NCI-H2171 (cell line): Measurements from ENCODE around the gene BTF3L4.
"Not testable (repeated sequence)": the region's sequence is repeated elsewhere in the genome, so short reads cannot be mapped to it uniquely, and the experiment has no call there.

ENCODE experiments used
- DNase-seq: peaks from one replicate; lab custom pipeline; 2025; lab: John Stamatoyannopoulos, UW

Gene BTF3L4

DNA sequence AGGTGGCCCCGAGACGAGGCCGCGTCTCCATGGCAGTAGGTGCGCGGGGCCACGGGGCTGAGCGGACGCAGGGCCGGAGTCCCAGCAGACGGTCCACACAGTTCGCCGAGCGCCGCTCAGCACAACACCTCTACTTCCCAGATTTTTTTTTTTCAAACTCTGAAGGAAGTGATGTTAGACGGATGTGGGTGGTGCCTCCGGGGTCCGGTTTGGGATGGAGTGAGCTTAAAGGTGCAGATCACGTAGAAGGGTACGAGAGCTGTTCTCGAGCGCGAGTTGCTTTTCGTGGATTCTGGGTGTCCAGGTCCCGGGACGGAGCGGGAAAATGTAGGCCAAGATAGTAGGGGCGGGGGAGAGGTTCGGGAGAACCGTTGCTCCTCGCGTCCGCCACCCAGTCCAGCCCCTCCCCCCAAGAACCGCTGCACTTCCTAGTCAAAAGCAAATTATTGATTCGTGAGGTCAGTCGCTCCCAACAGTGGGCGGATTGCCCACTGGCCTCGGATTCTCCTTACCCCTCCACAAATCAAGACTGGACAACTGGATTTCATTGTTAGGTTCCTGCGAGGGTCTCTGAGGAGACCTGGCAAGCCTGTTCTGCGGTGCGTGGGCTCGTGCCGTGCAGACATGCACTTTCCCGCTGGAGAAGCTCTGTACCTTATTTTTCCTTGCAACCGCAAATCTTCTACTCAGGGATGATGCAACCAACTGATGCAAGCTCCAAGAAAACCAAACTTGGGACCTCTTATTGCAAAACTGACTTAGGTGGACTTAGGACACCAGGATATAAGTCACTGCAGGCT, 829 bp upstream of the BTF3L4 start, which contains the start of gene TXNDC12:
Gene TXNDC12 (minus strand): TSS at position 126 of the 800 bp plus-strand sequence. CDS start 95 bp downstream, at position 31.
- peak; percentile 83 for DNase-seq

DNA sequence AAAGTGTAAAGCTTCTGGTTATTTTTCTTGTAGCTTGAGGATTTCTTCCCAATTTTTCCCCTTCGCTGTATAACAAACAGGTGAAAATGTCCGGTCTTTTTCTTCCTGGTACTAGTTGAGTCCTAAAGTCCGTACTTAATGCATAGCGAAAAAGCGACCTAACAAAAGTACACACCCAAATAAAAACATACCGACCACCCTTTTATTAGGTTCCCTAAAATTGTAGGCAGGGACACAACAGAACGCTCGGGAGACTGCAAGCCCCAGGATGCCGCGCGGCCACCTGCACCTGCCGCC, 281 bp upstream of the BTF3L4 start:
- no peak for DNase-seq

DNA sequence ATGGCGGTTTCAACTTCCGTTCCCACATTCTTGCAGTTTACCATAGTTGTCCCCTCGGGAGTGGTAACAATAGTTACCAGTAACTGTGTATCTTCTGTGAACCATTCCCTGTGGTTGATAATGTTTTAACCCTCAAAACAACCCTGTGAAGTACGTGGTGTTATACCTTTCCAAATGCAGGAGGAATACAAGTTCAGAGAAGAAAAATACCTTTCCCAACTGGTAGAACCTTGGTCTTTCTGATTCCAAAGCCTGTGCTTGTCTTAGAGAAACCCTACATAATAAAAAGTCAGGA, 789 bp downstream of the BTF3L4 start:
- no peak for DNase-seq

DNA sequence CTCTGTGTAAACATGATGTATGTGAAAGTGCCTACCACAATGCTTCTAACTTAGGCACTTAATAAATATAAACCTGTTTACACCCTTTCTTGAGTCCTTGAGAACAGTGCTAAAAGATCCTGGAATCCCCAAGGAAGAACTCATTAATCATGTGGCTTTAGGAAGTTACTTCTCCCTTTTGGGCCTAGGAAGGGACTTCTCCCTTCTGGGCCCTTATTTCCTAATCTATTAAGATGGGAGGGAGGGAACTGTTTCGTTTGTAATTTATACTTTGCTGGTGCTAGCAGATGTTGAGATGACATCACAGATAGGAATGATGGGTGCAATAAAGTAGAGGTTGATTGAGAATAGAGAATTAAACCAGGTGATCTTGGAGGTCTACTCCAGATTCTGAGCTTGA, 1.2 kb downstream of the BTF3L4 start:
- DNase-seq, result no peak

DNA sequence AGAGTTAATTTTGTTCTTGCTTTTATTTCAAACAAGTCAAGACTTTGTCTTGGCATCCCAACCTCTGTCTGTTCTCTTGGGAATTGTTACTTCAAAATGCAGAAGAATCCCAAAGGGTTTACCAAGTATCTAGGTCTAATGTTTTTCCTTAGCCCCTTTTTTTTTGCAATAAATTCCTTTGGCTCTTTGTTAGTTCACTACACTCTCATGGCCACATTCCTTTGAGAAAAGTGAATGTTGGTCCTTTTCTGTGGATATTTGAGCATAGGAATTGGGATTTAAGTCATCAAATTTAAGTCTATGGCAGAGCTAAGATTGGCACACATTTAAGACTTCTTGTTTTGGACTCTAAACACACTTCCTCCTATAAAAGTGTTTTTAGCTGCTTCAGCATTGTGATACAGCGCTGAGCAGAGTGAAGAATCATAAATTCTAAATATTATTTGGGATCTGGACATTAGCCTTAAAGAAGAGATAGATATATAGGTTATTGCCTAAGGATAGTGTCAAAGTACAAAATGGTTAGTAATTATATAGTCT, 1.9 kb downstream of the BTF3L4 start:
- no peak for DNase-seq

DNA sequence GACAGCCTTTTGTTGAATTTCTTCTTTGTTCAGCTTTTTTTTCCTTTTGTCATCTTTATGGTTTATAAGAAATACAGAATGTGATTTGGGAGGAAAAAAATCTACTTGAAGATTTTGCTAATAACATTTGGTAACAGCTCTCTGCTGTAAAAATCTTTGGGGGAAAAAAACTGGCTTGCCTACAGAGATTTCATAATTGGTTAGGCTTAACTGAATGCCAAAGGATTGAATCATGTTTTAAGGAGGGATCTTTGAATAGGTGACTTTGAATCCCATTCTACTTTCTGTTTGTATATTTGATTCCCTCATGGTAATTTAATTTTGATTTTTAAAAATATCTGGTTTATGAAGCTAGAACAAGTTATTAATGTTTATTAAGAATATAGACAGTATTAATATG, 3.2 kb downstream of the BTF3L4 start:
- no peak for DNase-seq

DNA sequence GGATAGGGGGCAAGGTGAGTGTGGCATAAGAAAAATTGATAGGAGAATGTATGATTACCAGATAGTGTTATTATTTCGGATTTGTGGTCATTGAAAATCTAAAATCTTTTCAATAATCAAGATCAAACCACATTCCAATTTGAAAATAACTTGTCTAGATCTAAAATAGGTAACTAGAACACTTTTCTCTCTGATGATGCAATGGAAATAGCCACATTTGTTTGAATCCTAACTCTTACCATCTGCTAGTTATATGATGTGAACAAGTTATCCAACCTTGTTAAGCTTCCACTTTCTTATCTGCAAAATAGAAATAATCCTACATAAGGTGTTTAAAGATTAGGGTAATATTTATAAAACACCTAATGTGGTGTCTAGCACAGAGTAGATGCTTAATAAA, 3.8 kb downstream of the BTF3L4 start:
- DNase-seq, result no peak

DNA sequence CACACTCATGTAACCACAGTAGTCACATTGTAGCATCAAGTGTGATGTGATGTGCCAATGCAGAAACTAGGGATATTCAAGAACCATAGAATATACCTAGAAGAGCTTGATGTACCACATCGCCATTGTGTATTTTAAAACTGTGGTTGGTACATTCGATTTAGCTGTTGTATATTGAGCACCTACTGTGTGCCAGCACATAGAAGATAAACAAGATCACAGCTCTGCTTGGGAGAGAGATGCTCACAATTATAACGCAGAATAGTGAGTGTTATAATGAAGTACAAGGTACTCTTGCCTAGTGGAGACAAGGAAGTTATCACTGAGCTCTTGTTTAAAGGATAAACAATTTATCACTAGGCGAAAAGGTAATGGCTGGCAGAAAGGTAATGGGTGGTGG, 4.7 kb downstream of the BTF3L4 start:
- no peak for DNase-seq

DNA sequence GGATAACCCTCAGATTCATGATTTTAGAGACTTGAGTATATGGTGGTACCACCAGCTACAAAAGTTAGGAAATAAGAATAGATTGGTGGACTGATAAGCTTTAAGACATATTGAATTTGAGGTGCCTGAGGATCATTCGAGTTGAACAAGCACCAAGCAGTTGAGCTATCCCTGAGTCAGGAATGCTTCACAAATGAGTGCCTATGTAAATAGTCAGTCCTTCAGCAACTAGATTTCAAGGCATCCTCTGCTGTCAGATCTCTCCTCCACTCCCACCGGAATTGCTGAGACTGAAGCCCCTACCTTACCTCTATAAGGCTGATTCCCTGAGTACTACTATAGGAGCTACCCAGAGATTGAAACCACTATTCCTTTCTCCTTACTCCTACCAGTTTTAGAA, 7.1 kb downstream of the BTF3L4 start:
- DNase-seq, result no peak

DNA sequence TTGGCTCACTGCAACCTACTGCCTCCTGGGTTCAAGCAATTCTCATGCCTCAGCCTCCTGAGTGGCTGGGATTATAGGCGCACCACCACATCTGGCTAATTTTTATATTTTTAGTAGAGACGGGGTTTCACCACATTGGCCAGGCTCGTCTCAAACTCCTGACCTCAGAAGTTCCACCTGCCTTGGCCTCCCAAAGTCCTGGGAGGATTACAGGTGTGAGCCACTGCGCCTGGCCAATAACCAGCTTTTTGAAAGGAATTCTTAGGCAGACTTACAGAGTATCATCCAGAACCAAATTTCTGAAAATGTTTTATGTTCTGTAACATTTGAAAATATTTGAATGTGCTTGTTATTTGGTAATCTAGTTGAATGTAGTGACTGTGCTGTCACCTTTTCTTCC, 14.6 kb downstream of the BTF3L4 start:
- DNase-seq, result no peak

DNA sequence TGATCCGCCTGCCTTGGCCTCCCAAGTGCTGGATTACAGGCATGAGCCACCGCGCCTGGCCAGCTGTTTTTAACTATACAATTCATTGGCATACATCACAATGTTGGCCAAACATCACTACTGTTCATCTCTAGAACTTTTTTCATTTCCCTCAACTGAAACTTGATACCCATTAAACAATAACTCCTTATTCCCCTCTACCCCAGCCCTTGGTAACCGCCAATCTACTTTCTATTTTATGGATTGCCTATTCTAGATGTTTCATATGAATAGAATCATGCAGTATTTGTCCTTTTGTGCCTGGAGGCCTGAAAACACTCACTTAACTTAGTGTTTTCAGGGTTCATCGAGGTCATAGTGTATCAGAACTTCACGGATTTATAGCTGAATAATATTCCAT, 16.2 kb downstream of the BTF3L4 start:
- no peak for DNase-seq

DNA sequence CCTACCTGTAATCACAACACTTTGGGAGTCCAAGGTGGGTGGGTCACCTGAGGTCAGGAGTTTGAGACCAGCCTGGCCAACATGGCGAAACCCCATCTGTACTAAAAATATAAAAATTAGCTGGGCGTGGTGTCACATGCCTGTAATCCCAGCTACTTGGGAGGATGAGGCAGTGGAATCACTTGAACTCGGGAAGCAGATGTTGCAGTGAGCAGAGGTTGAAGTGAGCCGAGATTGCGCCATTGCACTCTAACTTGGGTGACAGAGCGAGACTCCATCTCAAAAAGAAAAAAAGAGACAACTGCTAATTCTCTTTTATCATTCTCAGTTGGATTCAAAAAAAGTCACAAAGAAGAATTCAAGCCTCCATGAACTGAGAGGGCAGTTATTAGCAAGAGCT, 21.2 kb downstream of the BTF3L4 start:
- DNase-seq, result not testable (repeated sequence)

DNA sequence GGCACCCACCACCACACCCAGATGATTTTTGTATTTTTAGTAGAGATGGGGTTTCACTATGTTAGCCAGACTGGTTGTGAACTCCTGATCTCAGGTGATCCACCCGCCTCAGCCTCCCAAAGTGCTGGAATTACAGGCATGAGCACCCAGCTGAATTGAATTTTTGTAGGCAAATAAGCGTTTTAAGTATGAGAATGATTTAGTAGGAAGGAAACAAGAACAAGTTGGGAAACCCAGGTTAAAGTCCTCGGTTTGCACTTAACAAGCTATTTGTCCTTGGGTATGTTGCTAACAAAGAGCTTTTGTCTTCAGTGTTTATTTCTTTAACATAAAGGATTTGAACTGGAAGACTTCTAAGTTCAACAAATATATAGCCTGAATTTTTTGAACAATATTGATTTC, 23.9 kb downstream of the BTF3L4 start:
- no peak for DNase-seq

DNA sequence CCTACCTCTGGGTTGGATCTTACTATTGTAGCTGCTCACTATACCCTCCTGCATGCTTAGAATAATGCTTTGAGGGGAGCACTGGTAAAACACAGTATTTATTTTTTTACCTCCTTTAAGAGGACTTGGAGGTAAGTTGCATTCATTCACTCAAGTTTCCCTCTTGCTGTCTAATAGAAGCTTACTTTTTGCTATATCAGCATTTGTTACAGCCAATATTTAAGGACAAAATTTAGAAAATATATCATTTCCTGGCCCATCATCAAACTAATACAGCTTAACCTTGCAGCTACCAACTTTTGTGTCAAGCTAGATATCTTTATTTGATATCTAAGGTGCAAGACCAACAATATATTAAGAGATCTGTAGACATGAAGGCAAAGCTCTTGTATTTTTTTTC, 31.8 kb downstream of the BTF3L4 start:
- not testable (repeated sequence) for DNase-seq

DNA sequence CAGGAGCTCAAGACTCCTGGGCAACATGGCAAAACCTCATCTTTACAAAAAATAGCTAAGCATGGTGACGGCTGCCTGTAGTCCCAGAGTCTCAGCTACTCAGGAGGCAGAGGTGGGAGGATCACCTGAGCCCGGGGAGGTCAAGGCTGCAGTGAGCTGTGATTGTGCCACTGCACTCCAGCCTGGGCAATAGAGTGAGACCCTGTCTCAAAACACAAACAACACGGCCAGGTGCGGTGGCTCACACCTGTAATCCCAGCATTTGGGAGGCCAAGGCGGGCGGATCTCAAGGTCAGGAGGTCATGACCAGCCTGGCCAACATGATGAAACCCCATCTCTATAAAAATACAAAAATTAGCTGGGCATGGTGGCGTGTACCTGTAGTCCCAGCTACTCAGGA, 38.2 kb downstream of the BTF3L4 start:
- not testable (repeated sequence) for DNase-seq

DNA sequence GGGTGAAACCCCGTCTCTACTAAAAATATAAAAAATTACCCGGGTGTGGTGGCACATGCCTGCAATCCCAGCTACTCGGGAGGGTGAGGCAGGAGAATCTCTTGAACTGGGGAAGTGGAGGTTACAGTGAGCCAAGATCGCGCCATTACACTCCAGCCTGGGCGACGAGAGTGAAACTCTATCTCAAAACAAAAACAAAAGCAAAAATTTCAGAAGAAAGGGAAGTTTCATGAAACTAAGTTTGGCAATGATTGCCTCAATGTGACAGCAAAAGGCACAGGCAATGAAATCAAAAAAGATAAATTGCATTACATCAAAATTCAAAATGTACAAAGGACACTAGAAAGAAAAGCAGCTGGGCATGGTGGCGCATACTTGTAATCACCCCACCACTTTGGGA, 40.1 kb downstream of the BTF3L4 start:
- DNase-seq, result no peak

DNA sequence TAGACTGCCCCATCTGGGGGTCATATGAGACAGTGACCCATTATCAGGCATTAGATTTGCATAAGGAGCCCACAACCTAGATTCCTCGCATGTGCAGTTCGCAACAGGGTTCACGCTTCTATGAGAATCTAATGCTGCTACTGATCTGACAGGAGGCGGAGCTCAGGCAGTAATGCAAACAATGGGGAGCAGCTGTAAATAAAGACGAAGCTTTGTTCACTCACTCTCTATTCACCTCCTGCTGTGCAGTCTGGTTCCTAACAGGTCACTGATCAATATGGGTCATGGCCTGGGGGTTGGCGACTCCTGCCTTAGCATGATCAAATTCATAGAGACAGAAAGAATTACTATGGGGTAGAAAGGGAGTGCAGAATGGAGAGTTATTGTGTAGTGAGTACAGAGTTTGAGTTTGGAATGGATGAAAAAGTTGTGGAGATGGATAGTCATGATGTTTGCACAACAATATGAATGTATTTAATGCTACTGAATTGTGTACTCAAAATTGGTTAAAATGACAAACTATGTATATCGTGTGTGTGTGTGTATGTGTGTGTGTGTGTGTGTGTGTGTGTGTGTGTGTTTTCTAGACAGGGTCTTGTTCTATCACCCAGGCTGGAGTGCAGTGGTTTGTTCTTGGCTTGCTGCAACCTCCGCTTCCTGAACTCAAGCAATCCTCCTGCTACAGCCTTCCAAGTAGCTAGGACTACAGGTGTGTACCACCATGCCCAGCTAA, 42.2 kb downstream of the BTF3L4 start:
- no peak for DNase-seq

DNA sequence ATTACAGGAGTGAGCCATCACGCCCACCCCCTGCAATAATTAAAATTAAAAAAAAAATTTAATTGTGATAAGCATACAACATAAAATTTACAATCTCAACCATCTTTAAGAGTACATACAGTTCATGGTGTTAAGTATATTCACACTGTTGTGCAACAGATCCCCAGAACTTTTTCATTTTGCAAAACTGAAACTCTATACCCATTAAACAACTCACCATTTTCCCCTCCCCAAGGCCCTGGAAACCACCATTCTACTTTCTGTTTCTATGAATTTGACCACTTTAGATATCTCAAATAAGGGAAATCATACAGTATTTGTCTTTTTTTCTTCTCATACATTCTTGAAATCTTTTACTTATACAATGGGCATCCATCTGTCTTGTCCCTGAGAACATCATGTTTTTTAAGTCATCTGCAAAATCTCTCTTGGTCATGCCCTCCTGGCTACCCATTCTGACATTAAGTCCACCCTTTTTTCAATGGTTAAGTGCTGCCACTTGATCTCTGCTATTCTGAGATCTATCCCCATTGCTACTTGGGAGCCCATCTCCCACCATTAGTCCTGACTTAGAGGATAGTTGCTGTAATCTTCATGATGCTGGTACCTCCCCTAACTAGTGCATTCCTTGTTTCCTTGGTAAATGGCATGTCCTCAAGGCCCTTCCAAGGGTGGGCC, 46.4 kb downstream of the BTF3L4 start:
- DNase-seq, result no peak

DNA sequence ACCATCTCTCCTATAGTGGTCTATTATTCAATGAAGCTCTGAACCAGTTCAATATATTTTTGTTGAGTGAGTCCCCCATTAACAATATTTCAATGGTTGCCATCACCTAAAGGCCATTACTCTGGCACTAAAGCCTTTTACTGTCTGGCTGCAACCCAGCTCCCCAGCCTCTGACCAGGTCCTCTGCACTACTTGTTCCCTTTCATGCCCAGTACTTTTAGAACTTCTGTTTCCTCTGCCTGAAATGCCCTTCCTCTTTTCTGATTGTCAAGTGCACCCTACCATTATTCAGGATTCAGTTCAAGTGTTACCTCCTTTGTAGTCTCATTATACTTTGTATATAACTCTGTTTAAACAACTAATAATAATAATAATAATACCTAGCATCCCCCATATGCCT, 55.4 kb downstream of the BTF3L4 start:
- DNase-seq, result no peak

DNA sequence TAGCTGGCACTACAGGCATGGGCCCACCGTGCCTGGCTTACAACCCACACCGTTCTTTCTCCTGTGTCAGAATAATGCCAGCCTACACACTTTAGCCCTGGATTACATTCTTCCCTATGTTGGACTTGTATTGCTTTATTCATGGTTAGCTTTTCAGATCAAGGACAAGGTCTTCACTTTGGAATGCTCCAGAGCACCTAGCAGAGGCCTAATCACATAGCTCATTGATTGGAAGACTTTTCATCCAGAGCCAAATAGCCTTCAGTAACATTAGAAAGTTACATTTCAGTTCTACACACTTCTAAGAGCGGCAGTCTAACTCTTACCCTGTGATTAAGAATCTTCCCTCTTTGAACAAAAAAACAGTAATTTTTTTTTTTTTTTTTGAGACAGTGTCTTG, 56.4 kb downstream of the BTF3L4 start:
- DNase-seq, result no peak

DNA sequence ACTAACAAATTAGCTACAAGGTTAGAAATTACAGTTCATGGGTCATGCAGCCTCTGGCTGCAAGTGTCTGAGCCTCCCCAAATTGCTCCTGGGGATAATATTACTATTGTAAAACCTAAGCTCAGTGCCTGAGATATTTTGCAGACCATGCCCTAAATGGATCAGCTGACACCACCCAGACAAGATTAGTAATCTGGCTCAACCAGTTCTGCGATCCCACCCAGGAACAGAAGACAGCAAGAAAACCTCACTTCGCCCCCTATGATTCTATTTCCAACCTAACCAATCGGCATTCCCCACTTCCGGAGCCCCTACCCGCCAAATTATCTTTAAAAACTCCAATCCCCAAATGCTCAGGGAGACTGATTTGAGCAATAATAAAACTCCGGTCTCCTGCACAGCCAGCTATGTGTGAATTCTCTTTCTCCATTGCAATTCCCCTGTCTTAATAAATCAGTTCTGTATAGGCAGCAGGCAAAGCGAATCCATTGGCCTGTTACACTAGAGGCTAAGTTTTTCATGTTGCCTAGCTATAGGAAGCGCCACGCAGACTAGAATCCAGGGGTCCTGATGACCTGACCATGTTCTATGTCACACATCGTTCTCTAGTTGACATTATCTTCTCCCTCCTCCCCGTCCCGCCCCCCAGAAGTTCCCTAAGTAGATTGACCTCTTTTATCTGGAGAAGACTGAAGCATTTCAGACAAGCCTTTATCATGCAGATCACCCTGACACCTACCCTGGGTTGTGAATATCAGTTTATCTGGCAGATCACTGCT, 63.4 kb downstream of the BTF3L4 start:
- no peak for DNase-seq

DNA sequence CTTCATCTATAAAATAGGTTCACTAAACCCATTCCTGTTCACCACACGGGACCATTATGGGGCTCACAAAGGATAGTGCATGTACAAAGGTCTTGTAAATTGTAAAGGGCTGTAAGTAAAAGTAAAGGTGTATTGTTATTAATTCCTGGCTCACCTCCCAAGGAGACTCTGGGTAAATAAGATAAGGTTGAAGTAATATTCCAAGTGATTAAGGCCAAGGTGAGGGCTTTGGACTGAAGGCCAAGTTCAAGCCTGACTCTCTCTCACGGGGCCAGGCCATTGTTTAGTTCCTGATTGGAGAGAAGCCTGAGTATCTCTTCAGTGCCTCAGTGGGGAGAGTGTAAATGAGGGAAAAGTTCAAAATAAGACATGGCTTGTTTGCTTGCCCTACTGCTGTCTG, 66.3 kb downstream of the BTF3L4 start:
- DNase-seq, result no peak
